Nephron progenitor cell (in vitro differentiated cells): ENCODE data around the gene XRCC4.

Source experiments
- DNase-seq: peaks from one replicate; pipeline ENCODE4 v3.0.0; 2021
- H3K27ac Mint-ChIP-seq: 2 replicates; pipeline ENCODE4 v1.8.0; 2021; ENCODE audit warnings: mild to moderate bottlenecking, moderate library complexity, mixed read lengths
- H3K27me3 Mint-ChIP-seq: 2 replicates; pipeline ENCODE4 v1.8.0; 2021; ENCODE audit warnings: mild to moderate bottlenecking, low read depth, mixed read lengths; ENCODE audit not compliant: poor library complexity
- H3K36me3 Mint-ChIP-seq: 2 replicates; pipeline ENCODE4 v1.8.0; 2021; ENCODE audit warnings: low read depth, mixed read lengths
- H3K4me1 Mint-ChIP-seq: 2 replicates; pipeline ENCODE4 v1.8.0; 2021; ENCODE audit warnings: mixed read lengths
- H3K4me3 Mint-ChIP-seq: 2 replicates; pipeline ENCODE4 v1.8.0; 2021; ENCODE audit warnings: mild to moderate bottlenecking, moderate library complexity, mixed read lengths
- H3K9me3 Mint-ChIP-seq: 2 replicates; pipeline ENCODE4 v1.8.0; 2021; ENCODE audit warnings: mild to moderate bottlenecking, moderate library complexity, mixed read lengths
- CTCF ChIP-seq: fragments of 200-600 bp; sonication (generic); IDR thresholded peaks from 2 replicates; pipeline ENCODE4 v1.5.0; 2021; ENCODE audit warnings: antibody characterized with exemption

The XRCC4 gene

GRCh38 chr5:83400701-83401100 lies 323.4 kb downstream of the XRCC4 start:
- H3K36me3 Mint-ChIP-seq: no peaks in the 10 kb centered on the region
- peaks cover 12% of the 10 kb centered on the region for H3K4me1 Mint-ChIP-seq
- peaks cover 2% of the 10 kb centered on the region for H3K27me3 Mint-ChIP-seq
- H3K27ac Mint-ChIP-seq: no peak overlapping the region
- no peak for DNase-seq
- H3K4me3 Mint-ChIP-seq: no peak overlapping the region
- no peak for TF ChIP-seq CTCF
- H3K9me3 Mint-ChIP-seq: peaks cover 8% of the 10 kb centered on the region

- H3K4me1 Mint-ChIP-seq: peaks cover 12% of the 10 kb centered on the region
- H3K27me3 Mint-ChIP-seq: no peaks in the 10 kb centered on the region
- H3K27ac Mint-ChIP-seq: peak overlapping the region; percentile 52
- no peak for DNase-seq
- H3K4me3 Mint-ChIP-seq: no peak overlapping the region
- H3K9me3 Mint-ChIP-seq: peaks cover 8% of the 10 kb centered on the region
- no peaks in the 10 kb centered on the region for H3K36me3 Mint-ChIP-seq
- TF ChIP-seq CTCF: no peak
Measured at GRCh38 chr5:83401122-83401731, 323.9 kb downstream of the XRCC4 start.

- Mint-ChIP-seq H3K27ac (peak overlapping the region; percentile 52), H3K36me3 (no peaks in the 10 kb centered on the region), H3K27me3 (no peaks in the 10 kb centered on the region), H3K4me3 (no peak overlapping the region), H3K4me1 (peaks cover 12% of the 10 kb centered on the region), H3K9me3 (peaks cover 8% of the 10 kb centered on the region)
- no peak for TF ChIP-seq CTCF
- DNase-seq: no peak
Measured at GRCh38 chr5:83401775-83402174, 324.4 kb downstream of the XRCC4 start.
